GM12878 (cell line): ENCODE results near the gene OAF. TPM values are rescaled to one million over a fixed set of nuclear protein-coding genes. Genes with fewer than 3 reads are reported as not detected.

ENCODE experiments used
- ATAC-seq: fragments of 200-7000 bp; cut with Tn5 transposase; 3 replicates; pipeline ENCODE4 v1.9.1; 2020; ENCODE audit warnings: mild to moderate bottlenecking, moderate library complexity
- BruUV-seq: library from RNA; stranded (reverse); fragments of 400-500 nt; replicated peaks from 2 replicates; lab custom pipeline; 2021; lab: Mats Ljungman, UMichigan
- CTCF ChIA-PET: fragments of 300-600 bp; sonication (Branson Sonifier 250); formaldehyde crosslinking; extraction: SDS; loops from one replicate; lab custom pipeline; 2021; ENCODE audit warnings: inconsistent platforms; lab: Yijun Ruan, JAX
- POLR2A ChIA-PET: fragments of 350-600 bp; formaldehyde crosslinking; extraction: SDS; loops from one replicate; lab custom pipeline; 2021; ENCODE audit warnings: inconsistent platforms; lab: Charles Lee
- RAD21 ChIA-PET: fragments of 300-600 bp; sonication (Branson Sonifier 250); formaldehyde crosslinking; loops from one replicate; lab custom pipeline; 2023; ENCODE audit warnings: antibody characterized with exemption; ENCODE audit not compliant: unreplicated experiment; lab: Charles Lee
- SMC1A ChIA-PET: fragments of 300-600 bp; sonication (Branson Sonifier 250); formaldehyde crosslinking; loops from one replicate; lab custom pipeline; 2023; ENCODE audit not compliant: unreplicated experiment, uncharacterized antibody; lab: Charles Lee
- DNase-seq: peaks from one replicate; pipeline ENCODE4 v3.0.0-alpha.2; 2011; ENCODE audit warnings: low read depth, low spot score
- FAIRE-seq: peaks from 3 replicates; lab custom pipeline; 2011; peaks lifted over from hg19 to GRCh38; lab: Jason Lieb, UNC
- H2AFZ ChIP-seq: 2 replicates; pipeline ENCODE4 v1.6.0; 2011; ENCODE audit warnings: low read depth, low read length, control low read depth; ENCODE audit not compliant: control insufficient read depth
- H3K27ac ChIP-seq: 2 replicates; pipeline ENCODE4 v1.5.1; 2011; ENCODE audit warnings: control low read depth; ENCODE audit not compliant: control insufficient read depth, insufficient read depth
- H3K27me3 ChIP-seq, 2 experiments: replicated peaks in 1 of 2; 2 replicates each; pipeline versions ENCODE4 v1.6.0 to v1.6.1; 2011; ENCODE audit warnings: low read length in 1 of 2; ENCODE audit not compliant: control insufficient read depth in 2 of 2, insufficient read depth in 2 of 2
- H3K36me3 ChIP-seq, 2 experiments: 2 replicates each; pipeline ENCODE4 v1.5.1; 2011; ENCODE audit warnings: low read length in 1 of 2; ENCODE audit not compliant: control insufficient read depth in 2 of 2, insufficient read depth in 2 of 2
- H3K4me1 ChIP-seq: 2 replicates; pipeline ENCODE4 v1.6.1; 2011; ENCODE audit warnings: mild to moderate bottlenecking, low read length, moderate library complexity, mixed read lengths; ENCODE audit not compliant: control insufficient read depth, insufficient read depth
- H3K4me2 ChIP-seq: 2 replicates; pipeline ENCODE4 v1.6.0; 2011; ENCODE audit warnings: control low read depth; ENCODE audit not compliant: control insufficient read depth, insufficient read depth
- H3K4me3 ChIP-seq: fragments of 200-600 bp; sonication (generic); 2 replicates; pipeline ENCODE4 v1.5.1; 2016
- H3K79me2 ChIP-seq: 2 replicates; pipeline ENCODE4 v1.6.0; 2011; ENCODE audit warnings: low read length; ENCODE audit not compliant: control insufficient read depth, insufficient read depth
- H3K9ac ChIP-seq: 2 replicates; pipeline ENCODE4 v1.8.0; 2011; ENCODE audit warnings: low read length, control low read depth, mixed read lengths; ENCODE audit not compliant: control insufficient read depth, insufficient read depth
- H3K9me3 ChIP-seq: replicated peaks from 3 replicates; pipeline ENCODE4 v1.5.1; 2011; ENCODE audit warnings: mild to moderate bottlenecking, low read length; ENCODE audit not compliant: control insufficient read depth, insufficient read depth
- H4K20me1 ChIP-seq: 2 replicates; pipeline ENCODE4 v1.6.0; 2011; ENCODE audit not compliant: control insufficient read depth, insufficient read depth
- DPF2 ChIP-seq: fragments of 450-650 bp; IDR thresholded peaks from 2 replicates; pipeline ENCODE4 v1.6.1; 2017; ENCODE audit warnings: mild to moderate bottlenecking
- E2F4 ChIP-seq: IDR thresholded peaks from 2 replicates; pipeline ENCODE4 v1.6.1; 2012; ENCODE audit warnings: low read depth, low read length, improper control_type of control experiment
- EED ChIP-seq: sonication (generic); IDR thresholded peaks from 2 replicates; pipeline ENCODE4 v1.6.1; 2016; ENCODE audit warnings: antibody characterized with exemption, low read depth
- IRF4 ChIP-seq: IDR thresholded peaks from 2 replicates; pipeline ENCODE4 v1.6.1; 2011; ENCODE audit warnings: low read depth, low read length
- NFIC ChIP-seq: IDR thresholded peaks from 2 replicates; pipeline ENCODE4 v1.6.1; 2012; ENCODE audit warnings: low read depth, mild to moderate bottlenecking, inconsistent platforms, low read length, moderate library complexity
- NRF1 ChIP-seq: conservative IDR thresholded peaks from 2 replicates; pipeline ENCODE4 v1.6.1; 2011; ENCODE audit warnings: mild to moderate bottlenecking, low read depth, low read length, improper control_type of control experiment
- POU2F2 ChIP-seq: IDR thresholded peaks from 3 replicates; pipeline ENCODE4 v1.6.1; 2011; ENCODE audit warnings: low read depth, mild to moderate bottlenecking, low read length, borderline replicate concordance
- RAD21 ChIP-seq: IDR thresholded peaks from 2 replicates; pipeline ENCODE4 v1.6.1; 2011; ENCODE audit warnings: mild to moderate bottlenecking, low read depth, low read length, moderate library complexity; ENCODE audit not compliant: insufficient read depth
- SMAD5 ChIP-seq: IDR thresholded peaks from 2 replicates; pipeline ENCODE4 v1.6.1; 2016; ENCODE audit warnings: antibody characterized with exemption, low read depth
- WGBS: methylation state at CpG from one replicate; pipeline ENCODE4 v1.1.6; 2016; ENCODE audit warnings: low lambda C conversion rate; ENCODE audit not compliant: insufficient replicate concordance, insufficient coverage; ENCODE audit errors: missing lambda C conversion rate; 5-methylcytosine and 5-hydroxymethylcytosine counted together
- in situ Hi-C: fragments of 300-500 bp; cut with MboI; formaldehyde crosslinking; loops from 9 replicates; pipeline ENCODE4 v1.14.3; 2018; ENCODE audit warnings: mixed read lengths
- intact Hi-C: fragments of 100-400 bp; cut with micrococcal nuclease; formaldehyde crosslinking; loops from one replicate; pipeline ENCODE4 v1.14.2; 2022; ENCODE audit not compliant: unreplicated experiment
- polyA plus RNA-seq, 11 experiments: library from polyadenylated mRNA; depleted of rRNA in 4 of 11; unstranded in 6 of 11; stranded (reverse) in 5 of 11; fragments of >200 nt; fragmentation: Nextera tagmentation in 4 of 11; fragmentation: Illumina TruSeq in 1 of 11; extraction: Ambion mirVana in 4 of 11; extraction: Trizol in 1 of 11; gene quantifications; 1 replicate in 1 of 11; 2 replicates in 10 of 11; pipeline versions ENCODE4 v1.2.1 to v1.2.3, GENCODE V29; 2011 to 2016; ENCODE audit warnings: inconsistent platforms in 2 of 11, missing spikeins in 2 of 11, low read depth in 1 of 11
- total RNA-seq, 4 experiments: library from RNA; depleted of rRNA in 3 of 4; stranded (reverse); fragments of >200 nt in 3 of 4; fragmentation: Illumina TruSeq in 1 of 4; extraction: Trizol in 1 of 4; gene quantifications; 2 replicates each; pipeline versions ENCODE4 v1.2.1 to v1.2.3, GENCODE V29; 2013 to 2021

OAF gene
- total and polyA plus RNA-seq, 10 of the 15 experiments (the other 5 are each of a cell fraction or from before 2014, with no cell fraction given), result 0.10 to 4.7 (median 1.1) TPM

DNA sequence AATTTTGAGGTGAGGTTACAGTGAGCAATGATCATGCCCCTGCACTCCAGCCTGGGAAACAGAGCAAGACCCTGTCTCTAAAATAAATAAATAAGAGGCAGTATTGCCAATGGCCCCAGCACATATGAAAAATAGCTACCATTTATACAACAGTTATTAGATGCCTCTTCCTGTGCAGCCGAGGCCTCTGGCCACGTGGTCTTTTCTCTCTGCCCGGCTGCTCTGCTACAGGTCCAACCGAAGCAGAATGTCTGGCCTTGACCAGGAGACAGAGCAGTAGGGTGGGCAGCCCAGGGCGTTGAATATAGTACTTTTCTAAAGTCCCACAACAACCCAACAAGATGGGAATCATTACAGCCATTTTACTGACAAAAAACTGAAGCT is 12.4 kb upstream of the OAF start (continued):
- no peak for TF ChIP-seq NFIC
- TF ChIP-seq NRF1, result no peak

GRCh38 chr11:120198787-120199469 is 11.9 kb upstream of the OAF start:
- Histone ChIP-seq H3K4me2 (no peak overlapping the region), H3K27ac (no peak overlapping the region), H4K20me1 (no peaks in the 10 kb centered on the region), H3K9me3 (no peaks in the 10 kb centered on the region), H3K4me3 (no peak overlapping the region), H3K36me3 (no peaks in the 10 kb centered on the region), H3K9ac (no peak overlapping the region), H3K27me3 (peaks cover 0 to 2% of the 10 kb centered on the region in 2 experiments; a peak in 3 of 4 replicates), H3K4me1 (no peaks in the 10 kb centered on the region), H3K79me2 (no peaks in the 10 kb centered on the region), H2AFZ (no peak overlapping the region)
- no TSS peak for BruUV-seq
- ChIA-PET RAD21 (no interaction called here), SMC1A (interaction anchor here (1.4 kb wide), 1 partner anchor 8 kb away, joined by 5 read pairs; no protein-coding TSS in a partner anchor), POLR2A (no interaction called here), CTCF (no interaction called here)
- DNase-seq (no peak), ATAC-seq (no peak), FAIRE-seq (no peak)
- TF ChIP-seq EED (no peak), DPF2 (no peak), IRF4 (no peak), E2F4 (no peak), POU2F2 (no peak), SMAD5 (no peak), RAD21 (no peak)
- WGBS, result 39% methylated on average over 9 of the region's 9 CpGs
- intact Hi-C loops (no loop called here), in situ Hi-C loops (no loop called here)
